Large intestine (tissue), 3 donors: Measurements from ENCODE around the gene LCN12. TPM values are rescaled to one million over a fixed set of nuclear protein-coding genes. Genes with fewer than 3 reads are reported as not detected.

Experiments
- DNase-seq, 2 donors: peaks; one replicate each; pipeline versions ENCODE4 v3.0.0 to v3.0.0-alpha.2; 2013
- H3K27ac ChIP-seq: one replicate; pipeline ENCODE4 v1.5.1; 2013; ENCODE audit warnings: low read length
- H3K27me3 ChIP-seq: 2 replicates; pipeline ENCODE4 v1.6.1; 2013; ENCODE audit warnings: low read length; ENCODE audit not compliant: control insufficient read depth, insufficient read depth
- H3K36me3 ChIP-seq: 2 replicates; pipeline ENCODE4 v1.6.1; 2013; ENCODE audit warnings: low read length; ENCODE audit not compliant: control insufficient read depth, insufficient read depth
- H3K4me1 ChIP-seq: one replicate; pipeline ENCODE4 v1.6.1; 2013; ENCODE audit warnings: low read length; ENCODE audit not compliant: control insufficient read depth, insufficient read depth
- H3K4me3 ChIP-seq: one replicate; pipeline ENCODE4 v1.5.1; 2013; ENCODE audit warnings: low read length
- H3K9me3 ChIP-seq: one replicate; pipeline ENCODE4 v1.6.1; 2013; ENCODE audit warnings: mild to moderate bottlenecking, low read depth, low read length, moderate library complexity; ENCODE audit not compliant: control insufficient read depth
- WGBS: methylation state at CpG from one replicate; pipeline ENCODE4 v1.1.5; 2013; ENCODE audit warnings: low lambda C conversion rate; ENCODE audit not compliant: insufficient coverage; 5-methylcytosine and 5-hydroxymethylcytosine counted together
- polyA plus RNA-seq: library from polyadenylated mRNA; unstranded; fragments of 120-200 nt; gene quantifications from one replicate; pipeline ENCODE4 v1.2.1, GENCODE V29; 2013

Gene LCN12
- polyA plus RNA-seq, 1 donor: 121 TPM

DNA sequence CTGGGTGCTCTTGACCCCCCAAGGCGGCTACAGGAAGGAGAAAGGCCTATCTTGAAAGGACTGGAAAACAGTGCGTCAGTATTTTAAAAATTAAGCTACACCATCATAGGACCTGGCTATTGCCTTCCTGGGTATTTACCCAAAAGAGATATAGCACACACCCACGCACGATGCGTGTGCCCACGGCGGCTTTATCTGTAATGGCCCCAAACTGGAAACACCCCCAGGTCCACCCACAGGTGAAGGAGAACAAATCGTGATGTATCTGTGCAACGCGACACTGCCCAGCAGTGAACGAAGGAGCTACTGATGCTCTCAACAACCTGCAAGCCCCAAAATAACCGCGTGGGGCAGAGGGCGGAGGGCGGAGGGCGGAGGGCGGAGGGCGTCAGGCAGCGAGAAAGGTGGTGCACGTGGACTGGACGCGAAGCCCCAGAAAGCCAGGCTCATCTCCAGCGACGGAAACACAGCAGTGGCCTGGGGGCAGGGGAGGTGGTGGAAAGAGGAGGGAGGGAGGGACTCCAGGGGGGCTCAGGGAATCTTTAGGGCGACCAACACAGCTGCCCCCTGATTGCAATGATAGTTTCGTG lies 12.9 kb downstream of the LCN12 start:
- Histone ChIP-seq H3K4me1 (peaks cover 12% of the 10 kb centered on the region), H3K36me3 (no peaks in the 10 kb centered on the region), H3K27me3 (peaks cover 17% of the 10 kb centered on the region), H3K4me3 (no peak overlapping the region), H3K9me3 (no peaks in the 10 kb centered on the region), H3K27ac (no peak overlapping the region)
- DNase-seq: no peak
- WGBS: no CpG with 5 or more reads among the region's 26 CpGs

- H3K4me3 ChIP-seq: no peak overlapping the region
- DNase-seq: peak in 1 of 2 donors; percentile 37
- H3K4me1 ChIP-seq: peaks cover 12% of the 10 kb centered on the region
- H3K36me3 ChIP-seq: no peaks in the 10 kb centered on the region
- H3K27ac ChIP-seq: no peak overlapping the region
- H3K9me3 ChIP-seq: no peaks in the 10 kb centered on the region
- peaks cover 17% of the 10 kb centered on the region for H3K27me3 ChIP-seq
- no CpG with 5 or more reads among the region's 23 CpGs for WGBS
Measured at GRCh38 chr9:136965771-136966484, 13.9 kb downstream of the LCN12 start.

GRCh38 chr9:136968333-136969127 lies 16.5 kb downstream of the LCN12 start:
- no peaks in the 10 kb centered on the region for H3K9me3 ChIP-seq
- peaks cover 12% of the 10 kb centered on the region for H3K4me1 ChIP-seq
- peaks cover 12% of the 10 kb centered on the region for H3K27me3 ChIP-seq
- no peak overlapping the region for H3K4me3 ChIP-seq
- no peaks in the 10 kb centered on the region for H3K36me3 ChIP-seq
- H3K27ac ChIP-seq: no peak overlapping the region
- no CpG with 5 or more reads among the region's 17 CpGs for WGBS
- DNase-seq: no peak

DNA sequence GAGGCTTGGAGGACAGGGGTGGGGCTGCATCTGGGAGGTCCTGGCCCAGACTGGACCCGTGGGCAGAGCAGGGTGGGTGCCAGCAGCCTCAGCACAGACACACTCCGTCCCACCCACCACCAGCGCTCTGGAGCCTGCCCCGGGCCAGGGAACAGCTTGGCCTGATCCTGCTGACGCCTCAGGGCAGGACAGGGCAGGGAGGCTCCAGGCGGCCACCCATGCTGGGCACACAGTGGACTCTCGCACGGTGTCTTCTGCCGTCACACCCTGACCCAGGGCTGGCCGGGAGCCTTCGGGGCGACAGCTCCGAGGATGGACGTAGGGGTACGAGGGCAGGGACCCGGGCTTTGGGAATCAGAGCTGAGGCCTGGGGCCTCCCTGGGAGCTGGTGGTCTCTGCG lies 17.1 kb downstream of the LCN12 start:
- H3K4me3 ChIP-seq: no peak overlapping the region
- peaks cover 10% of the 10 kb centered on the region for H3K4me1 ChIP-seq
- no peaks in the 10 kb centered on the region for H3K36me3 ChIP-seq
- WGBS: no CpG with 5 or more reads among the region's 17 CpGs
- no peaks in the 10 kb centered on the region for H3K9me3 ChIP-seq
- no peak overlapping the region for H3K27ac ChIP-seq
- peaks cover 12% of the 10 kb centered on the region for H3K27me3 ChIP-seq
- DNase-seq: no peak

GRCh38 chr9:136969774-136970173 lies 17.7 kb downstream of the LCN12 start:
- H3K4me1 ChIP-seq: peaks cover 4% of the 10 kb centered on the region
- H3K27me3 ChIP-seq: peaks cover 10% of the 10 kb centered on the region
- H3K36me3 ChIP-seq: no peaks in the 10 kb centered on the region
- H3K27ac ChIP-seq: no peak overlapping the region
- DNase-seq: no peak
- no peak overlapping the region for H3K4me3 ChIP-seq
- no CpG with 5 or more reads among the region's 5 CpGs for WGBS
- H3K9me3 ChIP-seq: no peaks in the 10 kb centered on the region

DNA sequence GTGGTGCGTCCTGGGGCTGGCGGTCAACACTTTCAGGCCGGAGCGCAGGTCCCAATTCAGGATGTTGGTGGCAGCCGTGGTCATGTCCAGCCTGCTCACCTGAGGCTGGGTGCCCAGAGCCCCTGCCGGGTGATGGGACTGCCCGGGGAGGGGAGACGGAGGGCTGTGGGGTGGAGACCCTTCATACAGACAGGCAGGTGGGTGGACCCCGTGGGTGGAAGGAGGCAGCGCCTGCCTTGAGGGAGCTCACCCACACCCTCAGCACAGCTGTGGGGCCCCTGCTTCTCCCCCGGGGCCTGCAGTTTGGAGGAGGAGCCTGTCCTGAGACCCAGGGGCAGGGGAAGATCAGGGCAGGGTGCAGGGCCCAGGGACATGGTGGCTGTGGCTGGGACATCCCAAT lies 18.3 kb downstream of the LCN12 start:
- no CpG with 5 or more reads among the region's 11 CpGs for WGBS
- H3K4me1 ChIP-seq: peaks cover 4% of the 10 kb centered on the region
- peaks cover 10% of the 10 kb centered on the region for H3K27me3 ChIP-seq
- no peak overlapping the region for H3K27ac ChIP-seq
- no peaks in the 10 kb centered on the region for H3K36me3 ChIP-seq
- H3K4me3 ChIP-seq: no peak overlapping the region
- H3K9me3 ChIP-seq: no peaks in the 10 kb centered on the region
- DNase-seq: no peak

DNA sequence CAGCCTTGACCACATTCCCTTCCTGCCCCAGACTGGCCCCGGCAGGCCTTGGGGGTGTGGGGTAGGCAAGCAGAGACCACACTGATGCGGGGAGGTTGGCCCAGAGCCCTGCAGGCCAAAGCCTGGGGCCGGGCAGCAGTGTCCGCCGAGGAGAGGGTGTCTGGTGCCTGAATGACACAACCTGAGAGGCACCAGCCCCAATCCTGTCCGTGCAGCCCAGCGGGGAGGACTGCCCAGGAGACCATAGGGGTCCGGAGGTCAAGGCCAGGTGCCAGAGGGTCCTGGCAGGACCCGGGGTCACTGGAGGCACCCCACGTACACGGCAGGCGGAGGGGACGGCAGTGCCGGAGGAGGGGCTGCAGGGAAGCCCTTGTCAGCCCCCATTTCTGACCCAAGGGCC lies 19.7 kb downstream of the LCN12 start:
- H3K4me3 ChIP-seq: no peak overlapping the region
- no peaks in the 10 kb centered on the region for H3K36me3 ChIP-seq
- no peak for DNase-seq
- no CpG with 5 or more reads among the region's 14 CpGs for WGBS
- no peaks in the 10 kb centered on the region for H3K27me3 ChIP-seq
- H3K9me3 ChIP-seq: no peaks in the 10 kb centered on the region
- no peak overlapping the region for H3K27ac ChIP-seq
- H3K4me1 ChIP-seq: no peaks in the 10 kb centered on the region

DNA sequence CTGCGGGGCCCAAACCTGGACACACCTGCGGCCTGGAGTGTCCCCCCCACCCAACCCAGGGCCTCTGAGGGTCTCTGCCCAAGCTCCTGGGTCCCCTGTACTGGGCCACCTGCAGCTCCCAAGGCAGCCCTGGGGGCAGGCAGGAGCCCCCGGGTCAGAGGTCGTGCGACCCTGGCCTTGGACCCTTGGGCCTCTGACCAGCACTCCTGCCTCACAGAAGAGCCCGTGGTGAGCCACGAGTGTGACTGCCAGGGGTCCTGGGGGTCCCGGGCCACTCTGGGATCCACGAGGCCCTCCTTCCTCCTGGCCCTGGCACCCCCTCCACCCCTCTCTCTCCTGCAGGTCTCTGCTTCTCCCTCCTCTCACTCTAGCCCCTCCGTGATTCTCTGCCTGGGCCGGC lies 20.3 kb downstream of the LCN12 start:
- no peaks in the 10 kb centered on the region for H3K36me3 ChIP-seq
- WGBS: 75% methylated on average over 2 of the region's 11 CpGs
- no peaks in the 10 kb centered on the region for H3K27me3 ChIP-seq
- no peak overlapping the region for H3K27ac ChIP-seq
- peaks cover under 1% of the 10 kb centered on the region for H3K4me1 ChIP-seq
- DNase-seq: no peak
- no peaks in the 10 kb centered on the region for H3K9me3 ChIP-seq
- no peak overlapping the region for H3K4me3 ChIP-seq

DNA sequence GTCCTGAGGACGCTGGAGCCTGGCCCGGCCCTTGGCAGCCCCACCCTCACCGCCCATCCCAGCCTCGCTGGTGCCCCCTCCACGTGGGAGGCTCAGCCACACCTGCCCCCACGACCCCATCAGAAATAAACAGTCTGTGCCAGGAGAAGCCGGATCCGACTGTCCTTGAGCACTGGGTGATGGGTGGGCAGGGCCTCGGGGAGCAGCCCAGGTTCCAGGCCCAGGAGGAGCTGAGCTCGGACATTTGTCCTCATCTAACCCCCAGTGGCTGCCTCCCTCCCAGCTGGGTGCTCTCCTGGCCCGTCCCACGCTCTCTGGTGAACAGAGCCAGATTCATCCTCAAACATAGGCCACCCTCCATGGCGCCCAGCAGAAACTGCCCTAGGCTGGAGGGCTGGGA lies 20.7 kb downstream of the LCN12 start:
- no peak for DNase-seq
- Histone ChIP-seq H3K4me3 (no peak overlapping the region), H3K9me3 (no peaks in the 10 kb centered on the region), H3K27me3 (peaks cover 3% of the 10 kb centered on the region), H3K36me3 (no peaks in the 10 kb centered on the region), H3K27ac (no peak overlapping the region), H3K4me1 (peaks cover 4% of the 10 kb centered on the region)
- WGBS: 60% methylated on average over 1 of the region's 13 CpGs

- no peak for DNase-seq
- WGBS: no CpG with 5 or more reads among the region's 29 CpGs
- Histone ChIP-seq H3K27ac (no peak overlapping the region), H3K27me3 (peaks cover 8% of the 10 kb centered on the region), H3K4me1 (peaks cover 8% of the 10 kb centered on the region), H3K36me3 (no peaks in the 10 kb centered on the region), H3K4me3 (no peak overlapping the region), H3K9me3 (no peaks in the 10 kb centered on the region)
Measured at GRCh38 chr9:136973618-136974617, 21.8 kb downstream of the LCN12 start.
